WTC11 (cell line): Measurements from ENCODE around the gene ATP5MC2. TPM values are rescaled to one million over a fixed set of nuclear protein-coding genes. Genes with fewer than 3 reads are reported as not detected.

ENCODE experiments used
- ATAC-seq: fragments of 200-7000 bp; cut with Tn5 transposase; 2 replicates; pipeline ENCODE4 v1.10.0; 2021; ENCODE audit warnings: mild to moderate bottlenecking, moderate library complexity
- CTCF ChIA-PET: fragments of 300-600 bp; sonication (Branson Sonifier 250); formaldehyde crosslinking; loops from one replicate; lab custom pipeline; 2021; ENCODE audit warnings: antibody characterized with exemption; lab: Charles Lee
- POLR2A ChIA-PET: fragments of 350-600 bp; sonication (Branson Sonifier 250); formaldehyde crosslinking; loops from one replicate; lab custom pipeline; 2021; ENCODE audit warnings: antibody characterized with exemption; lab: Charles Lee
- DNase-seq: peaks from one replicate; pipeline ENCODE4 v3.0.0; 2021; ENCODE audit warnings: low spot score
- H3K27ac Mint-ChIP-seq: 2 replicates; pipeline ENCODE4 v1.8.0; 2021; ENCODE audit warnings: mixed read lengths
- H3K27me3 Mint-ChIP-seq: 2 replicates; pipeline ENCODE4 v1.8.0; 2021; ENCODE audit warnings: low read depth, mild to moderate bottlenecking, moderate library complexity, mixed read lengths
- H3K36me3 Mint-ChIP-seq: 2 replicates; pipeline ENCODE4 v1.8.0; 2021; ENCODE audit warnings: mixed read lengths
- H3K4me1 Mint-ChIP-seq: 2 replicates; pipeline ENCODE4 v1.8.0; 2022; ENCODE audit warnings: mixed read lengths
- H3K4me3 Mint-ChIP-seq: 2 replicates; pipeline ENCODE4 v1.8.0; 2021; ENCODE audit warnings: mild to moderate bottlenecking, moderate library complexity, mixed read lengths
- H3K9me3 Mint-ChIP-seq: 2 replicates; pipeline ENCODE4 v1.8.0; 2021; ENCODE audit warnings: mixed read lengths
- CREB1 ChIP-seq: sonication (generic); formaldehyde crosslinking; IDR thresholded peaks from 2 replicates; pipeline ENCODE4 v1.8.0; 2023; ENCODE audit warnings: mild to moderate bottlenecking, missing genetic modification reagents
- JAZF1 ChIP-seq: fragments of 250-450 bp; sonication (Bioruptor Pico); IDR thresholded peaks from 2 replicates; pipeline ENCODE4 v1.9.0; 2021; ENCODE audit warnings: moderate library complexity, mild to moderate bottlenecking, inconsistent platforms
- JUN ChIP-seq: sonication (generic); formaldehyde crosslinking; IDR thresholded peaks from 2 replicates; pipeline ENCODE4 v1.8.0; 2023; ENCODE audit warnings: mild to moderate bottlenecking, missing genetic modification reagents
- MYBL2 ChIP-seq: sonication (generic); formaldehyde crosslinking; IDR thresholded peaks from 2 replicates; pipeline ENCODE4 v1.8.1; 2023; ENCODE audit warnings: mild to moderate bottlenecking, moderate library complexity, missing genetic modification reagents
- NR2C2 ChIP-seq: sonication (generic); formaldehyde crosslinking; IDR thresholded peaks from 2 replicates; pipeline ENCODE4 v1.8.0; 2022; ENCODE audit warnings: mild to moderate bottlenecking, missing genetic modification reagents
- OVOL2 ChIP-seq: fragments of 250-450 bp; sonication (Bioruptor Pico); IDR thresholded peaks from 2 replicates; pipeline ENCODE4 v1.9.0; 2021; ENCODE audit warnings: mild to moderate bottlenecking, borderline replicate concordance
- SP1 ChIP-seq: sonication (generic); formaldehyde crosslinking; conservative IDR thresholded peaks from 2 replicates; pipeline ENCODE4 v1.8.1; 2022; ENCODE audit warnings: missing genetic modification reagents
- TCF7 ChIP-seq: sonication (generic); formaldehyde crosslinking; IDR thresholded peaks from 2 replicates; pipeline ENCODE4 v1.8.0; 2022; ENCODE audit warnings: mild to moderate bottlenecking, low read depth, missing genetic modification reagents, moderate library complexity
- ZNF232 ChIP-seq: sonication (generic); formaldehyde crosslinking; IDR thresholded peaks from 2 replicates; pipeline ENCODE4 v1.8.0; 2022; ENCODE audit warnings: mild to moderate bottlenecking, missing genetic modification reagents
- ZNF317 ChIP-seq: sonication (generic); formaldehyde crosslinking; IDR thresholded peaks from 2 replicates; pipeline ENCODE4 v1.8.1; 2023; ENCODE audit warnings: low read depth, mild to moderate bottlenecking, moderate library complexity, missing genetic modification reagents, borderline replicate concordance
- total RNA-seq: library from RNA; stranded (reverse); gene quantifications from 3 replicates; pipeline ENCODE4 v1.2.3, GENCODE V29; 2021
- TF ChIP-seq, protein P1 (sequence below): sonication (generic); formaldehyde crosslinking; IDR thresholded peaks from 2 replicates; pipeline ENCODE4 v1.8.0; 2023; ENCODE audit warnings: missing genetic modification reagents
- TF ChIP-seq, protein P2 (sequence below): sonication (generic); formaldehyde crosslinking; conservative IDR thresholded peaks from 2 replicates; pipeline ENCODE4 v1.8.1; 2022; ENCODE audit warnings: mild to moderate bottlenecking, missing genetic modification reagents
- TF ChIP-seq, protein P3 (sequence below): sonication (generic); formaldehyde crosslinking; IDR thresholded peaks from 2 replicates; pipeline ENCODE4 v1.8.1; 2023; ENCODE audit warnings: mild to moderate bottlenecking, missing genetic modification reagents, borderline replicate concordance
- TF ChIP-seq, protein P4 (sequence below): sonication (generic); formaldehyde crosslinking; IDR thresholded peaks from 2 replicates; pipeline ENCODE4 v1.8.1; 2023; ENCODE audit warnings: mild to moderate bottlenecking, moderate library complexity, missing genetic modification reagents
- TF ChIP-seq, protein P5 (sequence below): sonication (generic); formaldehyde crosslinking; IDR thresholded peaks from 2 replicates; pipeline ENCODE4 v1.8.1; 2022; ENCODE audit warnings: missing genetic modification reagents, borderline replicate concordance
- TF ChIP-seq, protein P6 (sequence below): sonication (generic); formaldehyde crosslinking; IDR thresholded peaks from 2 replicates; pipeline ENCODE4 v1.8.0; 2022; ENCODE audit warnings: mild to moderate bottlenecking, missing genetic modification reagents
- TF ChIP-seq, protein P7 (sequence below): sonication (generic); formaldehyde crosslinking; IDR thresholded peaks from 2 replicates; pipeline ENCODE4 v1.8.0; 2022; ENCODE audit warnings: mild to moderate bottlenecking, missing genetic modification reagents
- TF ChIP-seq, protein P8 (sequence below): fragments of 250-450 bp; sonication (Bioruptor Pico); IDR thresholded peaks from 2 replicates; pipeline ENCODE4 v1.9.0; 2021; ENCODE audit warnings: moderate library complexity, mild to moderate bottlenecking, inconsistent platforms, borderline replicate concordance
- TF ChIP-seq, protein P9 (sequence below): sonication (generic); formaldehyde crosslinking; IDR thresholded peaks from 2 replicates; pipeline ENCODE4 v1.8.1; 2022; ENCODE audit warnings: low read depth, missing genetic modification reagents, borderline replicate concordance

The ATP5MC2 gene
- total RNA-seq, 1 experiment from 2014 or later: 411 TPM

DNA sequence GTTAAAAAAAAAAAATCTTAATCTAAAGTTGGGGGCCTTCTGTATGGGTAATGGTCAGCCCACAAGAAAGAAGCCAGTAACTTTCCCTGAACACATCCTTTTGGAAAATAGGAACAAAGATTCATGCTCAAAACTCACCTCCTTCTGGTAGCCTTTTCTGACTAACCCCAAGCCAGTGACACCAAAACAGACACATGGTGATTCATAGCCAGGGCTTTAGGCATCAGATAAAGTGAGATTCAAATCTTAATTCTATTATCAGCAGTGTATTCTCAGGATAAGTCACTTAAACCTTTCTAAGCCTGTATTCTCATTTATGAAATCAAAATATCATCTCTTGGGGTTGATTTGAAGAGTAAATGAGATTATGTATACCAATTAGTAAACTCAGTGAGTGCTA is 4.9 kb downstream of the ATP5MC2 start:
- H3K4me3 Mint-ChIP-seq: no peak overlapping the region
- no peaks in the 10 kb centered on the region; the same call in 1 of the 2 replicates for H3K27me3 Mint-ChIP-seq
- no peak overlapping the region for H3K27ac Mint-ChIP-seq
- H3K36me3 Mint-ChIP-seq: peaks cover 72% of the 10 kb centered on the region
- ChIA-PET POLR2A (no interaction called here), CTCF (no interaction called here)
- DNase-seq: no peak
- peaks cover 17% of the 10 kb centered on the region; the same call in 1 of the 2 replicates for H3K4me1 Mint-ChIP-seq
- no peak for ATAC-seq
- H3K9me3 Mint-ChIP-seq: no peaks in the 10 kb centered on the region
- TF ChIP-seq, protein P1, sequence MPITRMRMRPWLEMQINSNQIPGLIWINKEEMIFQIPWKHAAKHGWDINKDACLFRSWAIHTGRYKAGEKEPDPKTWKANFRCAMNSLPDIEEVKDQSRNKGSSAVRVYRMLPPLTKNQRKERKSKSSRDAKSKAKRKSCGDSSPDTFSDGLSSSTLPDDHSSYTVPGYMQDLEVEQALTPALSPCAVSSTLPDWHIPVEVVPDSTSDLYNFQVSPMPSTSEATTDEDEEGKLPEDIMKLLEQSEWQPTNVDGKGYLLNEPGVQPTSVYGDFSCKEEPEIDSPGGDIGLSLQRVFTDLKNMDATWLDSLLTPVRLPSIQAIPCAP (CRISPR knock-in tag): no peak

DNA sequence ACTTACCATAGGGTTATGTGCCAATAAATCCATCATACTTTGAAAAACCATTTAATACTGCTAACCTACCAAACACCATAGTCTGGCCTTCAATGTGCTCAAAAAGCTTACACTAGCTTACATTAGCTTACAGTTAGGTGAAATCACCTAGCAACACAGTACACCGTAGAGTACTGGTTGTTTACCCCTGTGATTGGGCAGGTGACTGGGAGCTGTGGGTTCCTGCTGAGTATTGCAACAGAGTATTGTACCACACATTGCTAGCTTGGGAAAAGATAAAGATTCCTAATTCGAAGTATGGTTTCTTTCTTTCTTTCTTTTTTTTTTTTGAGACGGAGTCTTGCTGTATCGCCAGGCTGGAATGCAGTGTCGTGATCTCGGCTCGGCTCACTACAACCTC is 5.6 kb downstream of the ATP5MC2 start:
- ATAC-seq: no peak
- TF ChIP-seq, protein P2, sequence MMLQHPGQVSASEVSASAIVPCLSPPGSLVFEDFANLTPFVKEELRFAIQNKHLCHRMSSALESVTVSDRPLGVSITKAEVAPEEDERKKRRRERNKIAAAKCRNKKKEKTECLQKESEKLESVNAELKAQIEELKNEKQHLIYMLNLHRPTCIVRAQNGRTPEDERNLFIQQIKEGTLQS (CRISPR knock-in tag): no peak
- TF ChIP-seq, protein P3, sequence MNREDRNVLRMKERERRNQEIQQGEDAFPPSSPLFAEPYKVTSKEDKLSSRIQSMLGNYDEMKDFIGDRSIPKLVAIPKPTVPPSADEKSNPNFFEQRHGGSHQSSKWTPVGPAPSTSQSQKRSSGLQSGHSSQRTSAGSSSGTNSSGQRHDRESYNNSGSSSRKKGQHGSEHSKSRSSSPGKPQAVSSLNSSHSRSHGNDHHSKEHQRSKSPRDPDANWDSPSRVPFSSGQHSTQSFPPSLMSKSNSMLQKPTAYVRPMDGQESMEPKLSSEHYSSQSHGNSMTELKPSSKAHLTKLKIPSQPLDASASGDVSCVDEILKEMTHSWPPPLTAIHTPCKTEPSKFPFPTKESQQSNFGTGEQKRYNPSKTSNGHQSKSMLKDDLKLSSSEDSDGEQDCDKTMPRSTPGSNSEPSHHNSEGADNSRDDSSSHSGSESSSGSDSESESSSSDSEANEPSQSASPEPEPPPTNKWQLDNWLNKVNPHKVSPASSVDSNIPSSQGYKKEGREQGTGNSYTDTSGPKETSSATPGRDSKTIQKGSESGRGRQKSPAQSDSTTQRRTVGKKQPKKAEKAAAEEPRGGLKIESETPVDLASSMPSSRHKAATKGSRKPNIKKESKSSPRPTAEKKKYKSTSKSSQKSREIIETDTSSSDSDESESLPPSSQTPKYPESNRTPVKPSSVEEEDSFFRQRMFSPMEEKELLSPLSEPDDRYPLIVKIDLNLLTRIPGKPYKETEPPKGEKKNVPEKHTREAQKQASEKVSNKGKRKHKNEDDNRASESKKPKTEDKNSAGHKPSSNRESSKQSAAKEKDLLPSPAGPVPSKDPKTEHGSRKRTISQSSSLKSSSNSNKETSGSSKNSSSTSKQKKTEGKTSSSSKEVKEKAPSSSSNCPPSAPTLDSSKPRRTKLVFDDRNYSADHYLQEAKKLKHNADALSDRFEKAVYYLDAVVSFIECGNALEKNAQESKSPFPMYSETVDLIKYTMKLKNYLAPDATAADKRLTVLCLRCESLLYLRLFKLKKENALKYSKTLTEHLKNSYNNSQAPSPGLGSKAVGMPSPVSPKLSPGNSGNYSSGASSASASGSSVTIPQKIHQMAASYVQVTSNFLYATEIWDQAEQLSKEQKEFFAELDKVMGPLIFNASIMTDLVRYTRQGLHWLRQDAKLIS (CRISPR knock-in tag): no peak
- TF ChIP-seq SP1 (no peak), ZNF317 (CRISPR knock-in tag) (no peak), NR2C2 (CRISPR knock-in tag) (no peak), MYBL2 (no peak), JUN (no peak), TCF7 (CRISPR knock-in tag) (no peak), JAZF1 (CRISPR knock-in tag) (no peak), OVOL2 (no peak), CREB1 (no peak), ZNF232 (CRISPR knock-in tag) (no peak)
- TF ChIP-seq, protein P4, sequence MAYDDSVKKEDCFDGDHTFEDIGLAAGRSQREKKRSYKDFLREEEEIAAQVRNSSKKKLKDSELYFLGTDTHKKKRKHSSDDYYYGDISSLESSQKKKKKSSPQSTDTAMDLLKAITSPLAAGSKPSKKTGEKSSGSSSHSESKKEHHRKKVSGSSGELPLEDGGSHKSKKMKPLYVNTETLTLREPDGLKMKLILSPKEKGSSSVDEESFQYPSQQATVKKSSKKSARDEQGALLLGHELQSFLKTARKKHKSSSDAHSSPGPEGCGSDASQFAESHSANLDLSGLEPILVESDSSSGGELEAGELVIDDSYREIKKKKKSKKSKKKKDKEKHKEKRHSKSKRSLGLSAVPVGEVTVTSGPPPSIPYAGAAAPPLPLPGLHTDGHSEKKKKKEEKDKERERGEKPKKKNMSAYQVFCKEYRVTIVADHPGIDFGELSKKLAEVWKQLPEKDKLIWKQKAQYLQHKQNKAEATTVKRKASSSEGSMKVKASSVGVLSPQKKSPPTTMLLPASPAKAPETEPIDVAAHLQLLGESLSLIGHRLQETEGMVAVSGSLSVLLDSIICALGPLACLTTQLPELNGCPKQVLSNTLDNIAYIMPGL (CRISPR knock-in tag): no peak
- TF ChIP-seq, protein P5, sequence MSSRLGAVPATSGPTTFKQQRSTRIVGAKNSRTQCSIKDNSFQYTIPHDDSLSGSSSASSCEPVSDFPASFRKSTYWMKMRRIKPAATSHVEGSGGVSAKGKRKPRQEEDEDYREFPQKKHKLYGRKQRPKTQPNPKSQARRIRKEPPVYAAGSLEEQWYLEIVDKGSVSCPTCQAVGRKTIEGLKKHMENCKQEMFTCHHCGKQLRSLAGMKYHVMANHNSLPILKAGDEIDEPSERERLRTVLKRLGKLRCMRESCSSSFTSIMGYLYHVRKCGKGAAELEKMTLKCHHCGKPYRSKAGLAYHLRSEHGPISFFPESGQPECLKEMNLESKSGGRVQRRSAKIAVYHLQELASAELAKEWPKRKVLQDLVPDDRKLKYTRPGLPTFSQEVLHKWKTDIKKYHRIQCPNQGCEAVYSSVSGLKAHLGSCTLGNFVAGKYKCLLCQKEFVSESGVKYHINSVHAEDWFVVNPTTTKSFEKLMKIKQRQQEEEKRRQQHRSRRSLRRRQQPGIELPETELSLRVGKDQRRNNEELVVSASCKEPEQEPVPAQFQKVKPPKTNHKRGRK (CRISPR knock-in tag): no peak
- TF ChIP-seq, protein P6, sequence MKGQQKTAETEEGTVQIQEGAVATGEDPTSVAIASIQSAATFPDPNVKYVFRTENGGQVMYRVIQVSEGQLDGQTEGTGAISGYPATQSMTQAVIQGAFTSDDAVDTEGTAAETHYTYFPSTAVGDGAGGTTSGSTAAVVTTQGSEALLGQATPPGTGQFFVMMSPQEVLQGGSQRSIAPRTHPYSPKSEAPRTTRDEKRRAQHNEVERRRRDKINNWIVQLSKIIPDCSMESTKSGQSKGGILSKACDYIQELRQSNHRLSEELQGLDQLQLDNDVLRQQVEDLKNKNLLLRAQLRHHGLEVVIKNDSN (CRISPR knock-in tag): no peak
- TF ChIP-seq, protein P7, sequence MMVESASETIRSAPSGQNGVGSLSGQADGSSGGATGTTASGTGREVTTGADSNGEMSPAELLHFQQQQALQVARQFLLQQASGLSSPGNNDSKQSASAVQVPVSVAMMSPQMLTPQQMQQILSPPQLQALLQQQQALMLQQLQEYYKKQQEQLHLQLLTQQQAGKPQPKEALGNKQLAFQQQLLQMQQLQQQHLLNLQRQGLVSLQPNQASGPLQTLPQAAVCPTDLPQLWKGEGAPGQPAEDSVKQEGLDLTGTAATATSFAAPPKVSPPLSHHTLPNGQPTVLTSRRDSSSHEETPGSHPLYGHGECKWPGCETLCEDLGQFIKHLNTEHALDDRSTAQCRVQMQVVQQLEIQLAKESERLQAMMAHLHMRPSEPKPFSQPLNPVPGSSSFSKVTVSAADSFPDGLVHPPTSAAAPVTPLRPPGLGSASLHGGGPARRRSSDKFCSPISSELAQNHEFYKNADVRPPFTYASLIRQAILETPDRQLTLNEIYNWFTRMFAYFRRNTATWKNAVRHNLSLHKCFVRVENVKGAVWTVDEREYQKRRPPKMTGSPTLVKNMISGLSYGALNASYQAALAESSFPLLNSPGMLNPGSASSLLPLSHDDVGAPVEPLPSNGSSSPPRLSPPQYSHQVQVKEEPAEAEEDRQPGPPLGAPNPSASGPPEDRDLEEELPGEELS (CRISPR knock-in tag): no peak
- TF ChIP-seq, protein P8, sequence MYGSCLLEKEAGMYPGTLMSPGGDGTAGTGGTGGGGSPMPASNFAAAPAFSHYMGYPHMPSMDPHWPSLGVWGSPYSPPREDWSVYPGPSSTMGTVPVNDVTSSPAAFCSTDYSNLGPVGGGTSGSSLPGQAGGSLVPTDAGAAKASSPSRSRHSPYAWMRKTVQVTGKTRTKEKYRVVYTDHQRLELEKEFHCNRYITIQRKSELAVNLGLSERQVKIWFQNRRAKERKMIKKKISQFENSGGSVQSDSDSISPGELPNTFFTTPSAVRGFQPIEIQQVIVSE: no peak
- TF ChIP-seq, protein P9, sequence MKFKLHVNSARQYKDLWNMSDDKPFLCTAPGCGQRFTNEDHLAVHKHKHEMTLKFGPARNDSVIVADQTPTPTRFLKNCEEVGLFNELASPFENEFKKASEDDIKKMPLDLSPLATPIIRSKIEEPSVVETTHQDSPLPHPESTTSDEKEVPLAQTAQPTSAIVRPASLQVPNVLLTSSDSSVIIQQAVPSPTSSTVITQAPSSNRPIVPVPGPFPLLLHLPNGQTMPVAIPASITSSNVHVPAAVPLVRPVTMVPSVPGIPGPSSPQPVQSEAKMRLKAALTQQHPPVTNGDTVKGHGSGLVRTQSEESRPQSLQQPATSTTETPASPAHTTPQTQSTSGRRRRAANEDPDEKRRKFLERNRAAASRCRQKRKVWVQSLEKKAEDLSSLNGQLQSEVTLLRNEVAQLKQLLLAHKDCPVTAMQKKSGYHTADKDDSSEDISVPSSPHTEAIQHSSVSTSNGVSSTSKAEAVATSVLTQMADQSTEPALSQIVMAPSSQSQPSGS (CRISPR knock-in tag): no peak

More for the DNA sequence above, 5.6 kb downstream of the ATP5MC2 start:
- no peak for DNase-seq
- POLR2A ChIA-PET: no interaction called here
- H3K27ac Mint-ChIP-seq: no peak overlapping the region
- no peaks in the 10 kb centered on the region for H3K27me3 Mint-ChIP-seq
- peaks cover 14% of the 10 kb centered on the region; the same call in 1 of the 2 replicates for H3K4me1 Mint-ChIP-seq
- H3K9me3 Mint-ChIP-seq: no peaks in the 10 kb centered on the region
- CTCF ChIA-PET: no interaction called here
- H3K4me3 Mint-ChIP-seq: no peak overlapping the region
- H3K36me3 Mint-ChIP-seq: peaks cover 79% of the 10 kb centered on the region
